Stimulated activated CD8-positive, alpha-beta memory T cell treated with anti-CD3 and anti-CD28 coated beads, Interleukin-7, amount 100 ng/mL, for 24 hours (primary cell): ENCODE data around the gene CCDC60.

Experiments
- DNase-seq: peaks from one replicate; pipeline ENCODE4 v3.0.0-alpha.2; 2020; ENCODE audit warnings: low read depth

Gene CCDC60

DNA sequence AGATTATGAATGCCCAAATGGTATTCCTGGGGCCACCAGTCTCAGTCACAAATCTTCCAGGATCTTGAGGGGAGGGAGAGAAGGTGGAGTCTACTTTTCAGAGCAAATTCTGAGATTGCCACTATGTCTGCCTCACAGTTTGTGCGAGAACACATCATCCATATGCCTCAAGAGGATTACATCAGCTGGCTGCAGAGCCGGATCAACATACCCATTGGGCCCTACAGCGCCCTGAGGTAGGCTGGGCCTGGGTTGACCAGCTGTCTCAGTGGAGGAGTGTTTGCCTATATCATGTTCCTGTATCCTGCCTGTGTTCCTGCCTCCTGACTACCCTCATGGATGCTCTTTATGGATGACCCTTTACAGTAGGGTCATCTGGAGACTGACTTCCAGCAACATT is 205.9 kb downstream of the CCDC60 start:
- DNase-seq: no peak

DNA sequence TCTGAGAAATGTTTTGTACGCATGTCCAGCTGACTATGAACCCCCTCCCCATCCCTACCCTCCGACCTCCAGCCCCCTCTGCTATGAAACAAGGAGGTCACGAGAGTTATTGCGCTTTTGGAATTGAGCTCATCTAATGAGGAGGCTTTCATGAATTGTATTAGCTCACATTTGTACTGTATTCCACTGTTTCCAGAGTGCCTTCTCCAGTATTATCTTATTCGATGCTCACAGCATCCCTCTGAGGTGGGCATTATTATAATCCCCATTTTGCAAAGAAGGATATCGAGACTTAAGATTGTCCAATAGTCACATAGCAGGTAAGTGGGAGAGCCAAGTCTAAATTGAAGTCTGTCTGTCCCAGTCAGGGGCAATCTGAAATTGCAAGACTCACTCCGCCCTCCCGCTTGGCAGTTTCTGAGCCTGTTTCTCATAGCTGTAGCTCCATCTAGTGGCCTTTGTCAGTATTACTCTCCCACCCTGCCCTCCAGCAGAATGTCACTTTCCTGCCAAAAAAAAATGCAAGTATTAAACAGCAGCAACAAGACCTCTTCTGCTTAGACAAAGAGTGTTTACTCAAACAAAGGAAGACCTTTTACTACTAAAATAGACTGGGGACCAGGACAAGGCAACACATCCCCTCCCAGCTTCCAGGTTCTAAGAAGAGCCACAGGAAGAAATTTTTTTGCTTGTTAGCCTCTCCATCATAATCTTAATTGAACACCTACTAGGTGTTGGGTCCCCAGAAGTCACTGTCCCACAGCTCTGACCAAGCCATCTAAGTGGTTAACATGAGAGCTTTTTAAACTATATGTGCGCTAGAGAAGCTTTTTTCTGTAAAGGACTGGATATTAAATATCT is 210.5 kb downstream of the CCDC60 start:
- peak; percentile 16 for DNase-seq

GRCh38 chr12:119546340-119546739 is 211.8 kb downstream of the CCDC60 start:
- DNase-seq: no peak

- DNase-seq: no peak
Measured at GRCh38 chr12:119547001-119547400, 212.5 kb downstream of the CCDC60 start.

GRCh38 chr12:119556854-119557253 is 222.3 kb downstream of the CCDC60 start:
- DNase-seq: no peak

GRCh38 chr12:119565404-119565803 is 230.9 kb downstream of the CCDC60 start:
- no peak for DNase-seq

GRCh38 chr12:119570771-119571170 is 236.2 kb downstream of the CCDC60 start:
- DNase-seq: no peak

- no peak for DNase-seq
Measured at GRCh38 chr12:119573086-119573485, 238.6 kb downstream of the CCDC60 start.

DNA sequence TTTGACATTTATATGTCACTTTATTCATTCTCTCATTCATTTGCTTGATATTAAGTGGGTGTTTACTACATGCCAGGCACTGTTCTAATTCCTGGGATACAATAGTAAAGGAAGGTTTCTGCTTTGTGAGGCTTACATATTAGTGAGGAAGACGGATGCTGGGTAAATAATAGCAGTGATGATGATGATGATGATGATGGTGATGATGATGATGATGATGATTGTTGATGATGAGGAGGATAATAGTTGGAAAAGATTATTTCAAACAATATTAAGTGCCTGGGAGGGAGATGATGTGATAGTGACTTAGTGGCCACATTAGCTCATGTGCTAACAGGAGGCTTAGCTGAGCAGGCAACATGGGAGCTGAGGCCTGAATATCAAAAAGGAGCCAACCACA is 239.7 kb downstream of the CCDC60 start:
- DNase-seq: no peak

- DNase-seq: no peak
Measured at GRCh38 chr12:119576118-119576810, 241.7 kb downstream of the CCDC60 start.

GRCh38 chr12:119576915-119577314 is 242.4 kb downstream of the CCDC60 start:
- DNase-seq: no peak

GRCh38 chr12:119578112-119578511 is 243.6 kb downstream of the CCDC60 start:
- no peak for DNase-seq

DNA sequence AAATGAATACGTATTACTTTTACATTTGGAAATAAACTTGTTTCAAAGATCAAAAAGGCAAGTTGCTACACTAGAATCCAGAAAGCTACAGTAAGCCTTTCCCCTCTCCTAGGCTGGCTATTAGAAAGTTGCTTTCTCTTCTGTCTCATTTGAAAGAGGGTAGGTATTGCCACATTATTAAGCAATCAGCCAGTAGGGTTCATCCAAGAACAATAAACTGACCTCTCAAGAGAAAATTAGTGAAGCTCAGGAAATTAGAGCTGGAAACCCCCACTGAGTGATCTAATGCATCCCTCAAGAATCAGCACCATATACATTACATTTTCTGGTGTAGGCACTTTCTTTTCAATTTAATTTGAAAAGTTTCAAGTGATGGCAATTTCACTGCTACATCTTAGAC is 254.6 kb downstream of the CCDC60 start:
- DNase-seq: no peak

GRCh38 chr12:119589634-119590033 is 255.1 kb downstream of the CCDC60 start:
- no peak for DNase-seq
